AG10803 (cell line): ENCODE results near the gene MAN2A2.

Source experiments
- DNase-seq: peaks from one replicate; pipeline ENCODE4 v3.0.0; 2010; ENCODE audit warnings: low read depth
- H3K4me3 ChIP-seq: 2 replicates; pipeline ENCODE4 v1.5.1; 2011; ENCODE audit warnings: mild to moderate bottlenecking, low read length, control low read depth
- CTCF ChIP-seq: conservative IDR thresholded peaks from 2 replicates; pipeline ENCODE4 v1.5.1; 2011; ENCODE audit warnings: mild to moderate bottlenecking, low read length, control low read depth, inconsistent platforms

MAN2A2 gene

GRCh38 chr15:90949979-90950675 lies 47.0 kb downstream of the MAN2A2 start:
- H3K4me3 ChIP-seq = no peak overlapping the region
- TF ChIP-seq CTCF = no peak
- DNase-seq = no peak

GRCh38 chr15:90950676-90951075 lies 47.6 kb downstream of the MAN2A2 start:
- no peak for DNase-seq

GRCh38 chr15:90952901-90953677 lies 50.0 kb downstream of the MAN2A2 start:
- H3K4me3 ChIP-seq = no peak overlapping the region
- no peak for TF ChIP-seq CTCF
- no peak for DNase-seq

More at GRCh38 chr15:90950676-90951075, 47.6 kb downstream of the MAN2A2 start:
- TF ChIP-seq CTCF = no peak
- H3K4me3 ChIP-seq = no peak overlapping the region

- DNase-seq = no peak
- TF ChIP-seq CTCF = no peak
- peak overlapping the region; percentile 92 for H3K4me3 ChIP-seq
Observed at GRCh38 chr15:90953947-90954711, 51.0 kb downstream of the MAN2A2 start.

- no peak for TF ChIP-seq CTCF
- peak; percentile 93 for DNase-seq
- peak within 1 kb of the TSS; percentile 92 for H3K4me3 ChIP-seq
Observed at GRCh38 chr15:90954712-90955623, 51.9 kb downstream of the MAN2A2 start, which contains the start of gene RCCD1. RCCD1 (plus strand) TSS chr15:90954884; CDS start chr15:90956735, 1,851 bp downstream.

GRCh38 chr15:90955624-90956273 lies 52.6 kb downstream of the MAN2A2 start:
- DNase-seq = no peak
- H3K4me3 ChIP-seq = no peak overlapping the region
- no peak for TF ChIP-seq CTCF
